Stimulated activated CD8-positive, alpha-beta memory T cell treated with anti-CD3 and anti-CD28 coated beads, Interleukin-15, amount 100 ng/mL, for 48 hours (primary cell): Measurements from ENCODE around the gene RASD2.

Source experiments
- DNase-seq, 2 donors: peaks; one replicate each; pipeline ENCODE4 v3.0.0-alpha.2; 2020; ENCODE audit warnings: low read depth in 2 of 2

The RASD2 gene

DNA sequence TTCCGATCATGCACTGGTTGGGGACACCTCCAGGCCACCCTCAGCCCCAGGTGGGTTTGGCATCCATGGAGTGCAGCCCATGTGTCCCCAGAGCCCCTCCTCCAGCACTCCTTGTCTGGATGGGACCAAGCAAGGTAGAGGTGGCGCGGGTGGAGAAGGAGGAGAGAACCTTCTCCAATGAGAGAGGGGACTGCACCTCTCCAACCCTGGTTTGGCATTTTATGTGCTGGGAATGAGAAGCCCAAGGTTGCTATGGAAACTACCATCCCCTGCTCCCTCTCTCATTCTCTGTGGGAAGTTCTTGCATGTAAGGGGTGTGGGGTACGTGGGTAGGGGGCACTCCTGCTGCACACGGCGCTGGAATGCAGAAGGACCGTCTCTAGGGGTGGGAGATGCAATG lies 21.8 kb upstream of the RASD2 start:
- no peak for DNase-seq

- DNase-seq: no peak
Observed at GRCh38 chr22:35519306-35520000, 21.2 kb upstream of the RASD2 start.

DNA sequence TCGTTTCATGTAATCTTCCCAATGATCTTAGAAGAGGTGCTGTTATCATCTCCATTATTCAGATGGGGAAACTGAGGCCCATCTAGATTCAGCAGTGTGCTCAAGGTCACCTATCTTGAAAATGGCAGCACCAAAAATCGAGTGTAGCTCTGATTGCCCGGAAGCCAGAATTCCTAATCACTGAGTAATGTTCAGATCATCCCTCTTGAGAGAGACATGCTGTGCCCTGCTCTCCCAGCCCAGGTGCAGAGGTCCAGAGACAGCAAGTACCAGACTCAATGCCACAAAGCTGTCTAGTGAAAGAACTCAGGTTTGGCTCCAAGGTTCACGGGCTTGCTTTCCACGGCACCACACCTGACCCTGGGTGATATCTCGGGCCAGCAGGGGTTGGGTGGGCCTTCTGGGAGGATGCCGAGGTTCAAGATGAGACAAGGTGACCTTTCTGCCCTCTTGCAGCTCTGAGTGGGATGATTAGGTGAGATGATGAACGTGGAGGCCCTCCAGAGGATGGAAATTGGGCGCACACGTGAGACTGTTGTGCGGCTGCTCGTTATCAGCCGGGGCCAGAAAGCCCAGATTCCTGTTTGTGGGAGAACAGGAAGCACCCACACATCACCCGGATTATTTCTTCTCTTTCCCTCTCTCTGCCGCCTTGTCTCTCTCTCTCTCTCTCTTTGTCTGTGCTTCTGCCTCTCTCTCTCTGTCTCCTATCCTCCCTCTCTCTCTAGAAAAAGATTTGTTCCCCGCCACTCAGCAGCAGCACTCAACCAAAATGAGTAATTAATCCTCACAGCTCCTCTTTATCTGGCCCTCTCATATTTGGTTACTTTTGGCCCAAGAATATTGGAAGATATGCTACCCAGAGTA lies 19.0 kb upstream of the RASD2 start:
- DNase-seq: no peak

DNA sequence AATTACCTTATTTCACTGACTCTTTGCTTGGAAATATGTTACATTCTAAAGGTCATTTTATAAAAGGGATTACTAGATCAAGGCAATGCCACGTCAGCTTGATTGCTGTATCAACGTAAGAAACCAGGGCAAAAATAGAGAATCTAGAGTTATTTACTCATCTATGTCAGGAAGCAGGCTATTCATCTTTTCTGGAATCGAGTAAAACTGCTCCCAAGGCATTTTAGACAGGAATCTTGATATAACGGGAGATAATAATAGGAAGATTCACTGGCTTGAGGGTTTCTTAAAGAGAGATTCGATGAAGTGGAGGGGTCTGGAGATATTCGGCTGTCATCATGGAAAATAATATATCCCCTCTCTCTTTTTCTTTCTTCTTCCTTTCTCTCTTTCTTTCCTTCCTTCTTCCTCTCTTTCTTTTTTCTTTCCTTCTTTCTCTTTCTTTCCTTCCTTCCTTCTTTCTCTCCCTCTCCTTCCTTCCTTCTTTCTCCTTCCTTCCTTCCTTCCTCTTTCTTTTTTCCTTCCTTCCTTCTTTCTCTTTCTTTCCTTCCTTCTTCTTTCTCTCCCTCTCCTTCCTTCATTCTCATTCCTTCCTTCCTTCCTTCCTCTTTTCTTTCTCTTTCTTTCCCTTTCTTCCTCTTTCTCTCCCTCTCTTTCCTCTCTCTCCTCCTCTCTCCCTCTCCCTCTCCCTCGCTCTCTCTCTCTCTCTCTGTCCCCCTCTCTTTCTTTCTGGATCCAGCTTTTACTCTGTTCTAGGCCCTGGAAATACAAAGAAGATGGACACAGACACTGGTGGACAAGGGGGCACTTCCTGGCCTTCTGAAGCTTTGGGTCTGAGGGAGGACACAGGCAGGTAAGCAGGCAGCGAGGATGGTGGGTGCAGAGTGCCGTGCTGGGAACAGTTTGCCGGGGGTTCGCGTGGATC lies 18.1 kb upstream of the RASD2 start:
- no peak for DNase-seq

DNA sequence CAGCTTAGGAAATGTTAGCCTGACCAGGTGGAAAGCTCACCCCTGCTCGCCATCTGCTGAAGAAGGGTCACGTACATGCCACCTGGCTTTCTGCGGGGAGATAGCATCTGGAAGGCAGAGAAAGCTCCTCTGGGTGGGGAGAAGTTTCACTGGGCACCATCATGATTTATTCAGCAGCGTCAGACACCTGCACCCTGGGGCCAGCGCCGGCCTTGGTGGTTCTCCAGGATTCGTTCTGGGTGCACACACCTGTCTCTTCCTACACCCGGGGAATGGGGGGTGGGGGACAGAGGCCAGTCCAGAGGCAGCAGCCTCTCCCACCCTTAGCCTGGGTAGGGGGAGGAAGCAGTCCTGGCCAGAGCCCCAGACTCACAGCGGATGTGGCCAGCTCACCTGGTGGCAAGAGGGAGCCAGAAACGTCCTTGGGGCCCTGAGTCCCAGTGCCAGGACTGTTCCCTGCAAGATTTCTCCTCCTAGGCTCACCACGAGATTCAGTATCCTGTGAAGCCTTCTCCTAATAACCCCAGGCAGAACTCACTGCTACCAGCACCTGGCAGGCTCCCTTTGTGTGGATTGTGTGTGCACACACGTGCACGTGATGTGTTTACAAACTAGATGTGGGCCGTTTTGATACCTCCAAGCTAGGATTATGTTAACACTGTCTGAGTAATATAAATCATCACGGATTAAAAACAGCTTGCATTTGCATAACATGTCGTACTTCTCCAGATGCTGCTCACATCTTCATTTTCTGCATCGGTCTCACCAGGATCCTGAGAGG lies 17.3 kb upstream of the RASD2 start:
- no peak for DNase-seq

GRCh38 chr22:35524966-35525686 lies 15.5 kb upstream of the RASD2 start:
- DNase-seq: no peak

DNA sequence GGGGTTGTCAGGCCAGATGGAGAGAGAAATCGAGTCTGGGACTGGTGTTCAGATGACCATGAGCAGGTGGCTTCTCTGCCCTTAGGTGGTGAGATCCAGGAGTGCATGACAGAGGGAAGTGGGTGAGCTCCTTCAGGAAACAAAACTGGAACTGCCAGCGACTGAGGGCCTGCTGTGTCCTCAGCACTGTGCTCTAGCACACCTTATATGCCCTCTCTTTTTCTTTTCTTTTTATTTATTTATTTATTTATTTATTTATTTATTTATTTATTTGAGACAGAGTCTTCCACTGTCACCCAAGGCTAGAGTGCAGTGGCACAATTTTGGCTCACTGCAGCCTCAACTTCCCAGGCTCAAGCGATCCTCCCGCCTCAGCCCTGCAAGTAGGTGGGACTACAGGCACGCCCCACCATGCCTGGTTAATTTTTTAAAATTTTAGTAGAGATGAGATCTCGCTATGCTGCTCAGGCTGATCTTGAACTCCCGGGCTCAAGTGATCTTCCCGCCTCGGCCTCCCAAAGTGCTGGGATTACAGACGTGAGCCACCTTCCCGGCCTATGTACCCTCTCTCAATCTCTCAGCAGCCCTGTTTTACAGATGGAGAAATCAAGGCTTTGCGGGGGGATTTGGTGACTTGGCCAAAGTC lies 14.8 kb upstream of the RASD2 start:
- DNase-seq: no peak

DNA sequence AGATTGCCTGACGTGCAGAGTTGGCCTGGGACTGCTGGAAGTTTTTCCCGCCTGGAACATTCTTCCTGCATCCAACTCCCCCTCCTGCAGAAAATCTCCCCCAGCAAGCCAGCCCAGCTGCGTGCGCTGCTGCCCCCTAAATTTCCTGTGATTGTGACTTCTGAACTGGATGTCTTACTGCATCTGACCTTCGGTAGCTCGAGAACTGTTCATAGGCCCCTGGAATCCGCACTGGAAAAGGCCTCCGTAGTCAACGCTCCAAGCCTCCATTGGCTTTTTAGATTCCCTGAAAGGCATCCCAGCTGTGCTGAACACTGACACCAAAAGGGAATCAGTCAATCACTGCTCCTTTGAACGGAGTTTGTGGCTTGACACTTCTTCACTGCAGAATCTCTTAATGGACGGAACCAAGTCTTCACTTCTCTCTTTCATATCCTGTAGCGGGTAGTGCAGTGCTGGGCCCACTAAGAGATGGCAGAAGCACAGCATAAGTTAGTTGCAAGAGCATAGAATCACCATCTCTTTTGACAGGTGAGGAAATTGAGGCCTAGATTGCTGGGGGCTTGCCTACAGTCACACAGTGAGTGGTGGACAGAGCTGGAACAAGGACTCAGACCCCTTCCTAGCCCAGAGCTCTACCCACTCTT lies 14.2 kb upstream of the RASD2 start:
- DNase-seq: no peak

DNA sequence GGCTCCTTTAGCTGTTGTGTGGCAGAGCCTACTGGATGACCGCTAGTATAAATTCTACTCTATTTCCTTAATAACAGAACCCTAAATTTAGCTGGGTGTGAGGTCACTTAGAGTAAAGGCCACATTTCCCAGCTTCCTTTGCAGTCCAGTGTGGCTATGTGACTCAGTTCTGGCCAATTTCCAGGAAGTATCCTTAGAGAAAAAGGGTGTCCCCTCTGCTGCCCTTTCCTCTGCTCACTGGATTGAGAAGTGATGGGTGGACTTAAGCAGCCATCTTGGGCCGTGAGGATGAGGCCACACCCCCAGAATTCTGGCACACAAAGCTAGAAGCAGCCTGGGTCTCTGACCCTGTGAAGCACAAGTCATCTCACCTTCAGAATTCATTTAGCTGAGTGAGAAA lies 11.7 kb upstream of the RASD2 start:
- DNase-seq: no peak

DNA sequence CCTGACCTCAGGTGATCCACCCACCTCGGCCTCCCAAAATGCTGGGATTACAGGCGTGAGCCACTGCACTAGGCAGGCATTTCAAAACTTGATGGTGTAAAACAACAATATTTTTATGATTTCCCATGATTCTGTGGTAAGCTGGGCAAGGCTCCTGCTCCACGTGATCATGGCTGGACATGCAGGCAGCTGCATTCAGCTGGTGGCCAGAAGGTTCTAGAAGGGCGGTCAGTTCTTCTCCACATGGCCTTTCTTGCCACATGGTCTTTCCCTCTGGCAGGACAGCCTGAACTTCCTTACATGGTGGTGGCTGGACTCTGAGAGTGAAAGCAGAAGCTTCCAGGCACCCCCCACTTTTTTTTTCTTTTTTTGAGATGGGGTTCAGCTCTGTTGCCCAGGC lies 9.9 kb upstream of the RASD2 start:
- no peak for DNase-seq

DNA sequence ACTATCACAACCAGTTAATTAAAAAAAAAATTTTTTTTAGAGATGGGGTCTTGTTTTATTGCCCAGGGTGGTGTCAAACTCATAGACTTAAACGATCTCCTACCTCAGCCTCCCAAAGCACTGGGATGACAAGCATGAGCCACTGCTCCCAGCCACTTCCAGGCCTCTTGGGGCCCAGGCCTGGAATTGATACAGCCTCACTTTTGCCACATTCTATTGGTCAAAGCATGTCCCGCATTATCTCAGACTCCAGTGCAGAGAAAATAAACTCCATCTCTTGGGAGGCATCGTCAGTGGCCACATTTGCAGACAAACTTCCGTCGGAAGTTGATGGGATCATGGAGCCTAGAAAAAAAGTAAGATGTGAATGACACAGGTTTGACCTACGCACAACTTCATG lies 9.4 kb upstream of the RASD2 start:
- DNase-seq: no peak

DNA sequence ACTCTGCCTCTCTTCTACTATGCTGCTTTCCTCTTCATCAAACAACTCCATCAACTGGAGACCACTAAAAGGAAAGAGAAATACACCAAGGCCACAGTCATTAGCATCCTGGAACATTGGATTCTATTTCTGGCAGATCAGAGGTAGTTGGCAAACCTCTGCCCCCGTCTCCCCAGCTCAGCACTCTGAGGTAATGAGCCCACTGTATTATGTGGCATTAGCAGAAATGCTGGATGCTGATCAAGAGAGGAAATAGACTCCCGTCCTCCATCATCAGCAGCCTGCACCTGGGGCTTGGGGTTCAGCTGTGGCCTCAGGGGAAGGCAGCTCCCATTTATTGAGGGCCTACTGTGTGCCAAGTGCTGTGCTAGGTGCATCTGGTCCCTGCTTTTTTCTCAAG lies 9.0 kb upstream of the RASD2 start:
- no peak for DNase-seq

DNA sequence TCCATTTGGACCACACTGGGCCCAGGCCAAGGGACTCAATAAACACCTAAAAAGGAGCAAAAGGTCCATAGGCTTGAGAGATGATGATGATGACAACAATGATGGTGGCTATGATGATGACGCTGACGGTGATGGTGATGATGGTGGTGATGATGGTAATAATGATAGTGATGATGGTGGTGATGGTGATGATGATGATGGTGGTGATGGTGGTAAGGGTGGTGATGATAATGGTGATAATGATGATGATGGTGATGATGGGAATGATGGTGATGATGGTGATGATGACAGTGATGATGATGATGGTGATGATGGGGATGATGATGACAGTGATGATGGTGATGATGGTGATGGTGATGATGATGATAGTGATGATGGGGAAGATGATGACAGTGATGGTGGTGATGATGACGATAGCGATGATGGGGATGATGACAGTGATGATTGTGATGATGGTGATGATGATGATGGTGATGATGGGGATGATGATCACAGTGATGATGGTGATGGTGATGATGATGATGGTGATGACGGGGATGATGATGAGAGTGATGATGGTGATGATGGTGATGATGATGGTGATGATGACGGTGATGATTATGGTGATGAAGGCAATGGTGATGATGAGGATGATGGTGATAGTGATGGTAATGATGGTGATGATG lies 7.1 kb upstream of the RASD2 start:
- DNase-seq: no peak

DNA sequence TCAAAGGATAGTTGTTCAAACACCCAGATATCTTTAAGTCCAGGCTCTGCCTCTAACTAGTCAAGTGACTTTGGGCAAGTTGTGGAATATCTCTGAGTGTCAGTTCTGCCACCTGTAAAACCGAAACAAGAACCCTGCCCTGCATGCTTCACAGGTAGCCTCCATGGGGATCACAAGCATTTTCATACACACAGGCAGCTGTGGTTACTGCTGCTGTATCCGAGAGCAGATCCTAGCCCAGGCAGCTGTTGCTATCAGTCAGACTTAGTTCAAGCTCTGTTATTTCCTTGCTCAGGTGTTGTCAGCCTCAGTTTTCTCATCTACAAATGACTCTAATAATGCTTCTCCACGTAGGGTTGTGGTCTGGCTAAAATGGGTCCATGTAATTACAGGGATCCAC lies 6.5 kb upstream of the RASD2 start:
- no peak for DNase-seq

DNA sequence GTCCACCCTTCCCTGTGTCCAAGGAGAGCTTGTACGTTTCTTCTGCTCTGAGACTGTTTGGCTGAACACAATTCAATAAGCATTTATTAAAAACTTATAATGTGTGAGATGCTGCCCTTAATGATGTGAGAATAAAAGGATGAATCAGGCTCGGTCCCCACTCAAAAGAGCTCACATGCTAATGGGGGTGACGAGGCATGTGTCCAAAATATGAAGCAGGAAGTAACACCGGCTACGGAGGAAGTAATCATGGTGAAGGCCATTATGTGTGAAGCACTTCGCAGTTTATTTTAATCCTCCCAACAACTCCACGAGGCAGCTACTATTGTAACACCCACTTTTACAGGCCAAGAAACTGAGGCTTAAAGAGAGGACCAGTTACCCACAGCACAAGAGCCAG lies 3.4 kb upstream of the RASD2 start:
- DNase-seq: no peak

DNA sequence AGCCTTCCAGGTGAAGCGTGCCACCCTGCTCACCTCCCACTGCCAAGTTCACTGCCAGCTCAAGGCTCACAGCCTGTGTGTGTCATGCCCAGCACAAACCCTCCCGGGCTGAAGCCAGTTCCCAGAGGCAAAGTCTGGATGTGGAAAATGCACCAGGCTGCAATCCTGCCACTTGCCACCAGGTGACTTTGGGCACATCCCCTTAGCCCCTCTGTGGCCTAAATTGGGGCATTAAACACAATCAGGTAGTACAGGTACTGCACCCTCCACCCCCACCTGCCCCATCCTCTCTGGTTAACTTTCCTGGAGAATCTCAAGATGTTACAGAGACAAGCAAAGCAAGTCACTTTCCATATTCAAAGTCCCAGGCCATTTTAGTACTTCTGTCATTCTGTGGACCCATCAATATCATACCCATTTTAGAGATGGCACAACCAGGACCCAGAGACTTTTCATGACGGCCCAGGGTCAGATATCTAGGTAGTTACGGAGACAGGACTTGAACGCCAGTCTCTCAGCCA lies 1.8 kb upstream of the RASD2 start:
- DNase-seq: peak; percentile 4 to 15

GRCh38 chr22:35539487-35539886 lies 1.1 kb upstream of the RASD2 start:
- DNase-seq: no peak

DNA sequence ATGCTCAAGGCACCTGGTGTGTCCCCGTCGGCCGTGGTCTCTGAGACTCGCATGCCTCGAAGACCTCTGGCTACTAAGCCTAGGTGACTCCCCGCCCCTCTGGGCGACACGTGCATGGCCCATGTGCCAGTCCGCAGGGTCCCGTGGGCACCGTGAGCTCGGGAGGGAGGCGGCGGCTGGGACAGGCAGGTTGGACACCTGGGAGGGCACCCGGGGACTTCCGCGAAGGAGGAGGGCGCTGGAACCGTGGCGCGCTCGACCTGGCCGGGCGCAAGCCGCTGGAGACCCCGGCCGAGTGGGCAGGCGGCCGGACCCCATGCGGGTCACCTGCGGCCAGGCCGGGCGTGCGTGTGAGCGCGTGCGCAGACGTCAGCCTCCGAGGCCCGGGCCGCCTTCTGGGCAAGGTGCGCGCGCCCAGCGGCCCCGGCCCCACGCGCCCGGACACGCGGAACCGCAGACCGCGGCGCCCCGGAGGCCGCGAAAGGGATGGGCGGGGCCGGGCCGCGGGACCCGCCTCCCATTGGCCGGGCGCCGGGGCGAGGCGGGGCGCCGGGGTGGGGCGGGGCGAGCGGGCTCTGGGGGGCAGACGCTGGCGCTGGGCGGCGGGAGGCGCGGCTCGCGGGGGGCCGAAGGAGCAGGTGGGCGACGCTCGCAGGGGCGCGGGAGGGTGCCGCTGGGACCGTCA lies 579 bp upstream of the RASD2 start:
- DNase-seq: peak; percentile 46 to 55
